ENCODE data around the gene SPATA31C2.
"Not testable (repeated sequence)": the region's sequence is repeated elsewhere in the genome, so short reads cannot be mapped to it uniquely, and the experiment has no call there.

SPATA31C2 gene

GRCh38 chr9:88138375-88138774, at the start of gene SPATA31C2:
TSS of gene SPATA31C2 (minus strand) at chr9:88138475. CDS start at chr9:88138446, 29 bp downstream.
- H3K4me3 ChIP-seq (replicated peaks; ENCODE audit: low read depth, low read length); H3K27me3 ChIP-seq (replicated peaks; ENCODE audit: control insufficient read depth, insufficient read depth, low read length); H3K36me3 ChIP-seq (ENCODE audit: control insufficient read depth, insufficient read depth, low read length); DNase-seq (ENCODE audit: extremely low read depth, insufficient read length): not testable (repeated sequence)

GRCh38 chr9:88187631-88188030, 49.4 kb upstream of the SPATA31C2 start:
- no peaks in the 10 kb centered on the region for H3K27me3 ChIP-seq (replicated peaks; ENCODE audit: control insufficient read depth, insufficient read depth, low read length)
- H3K4me3 ChIP-seq (replicated peaks; ENCODE audit: low read depth, low read length) = no peak overlapping the region
- H3K36me3 ChIP-seq (ENCODE audit: control insufficient read depth, insufficient read depth, low read length) = no peaks in the 10 kb centered on the region
- DNase-seq (ENCODE audit: extremely low read depth, insufficient read length) = no peak
- TF ChIP-seq CTCF (IDR thresholded peaks at IDR 0.05; ENCODE audit: insufficient read depth, low read length, poor library complexity, severe bottlenecking) = no peak

GRCh38 chr9:88186495-88187110, 48.3 kb upstream of the SPATA31C2 start:
- no peaks in the 10 kb centered on the region for H3K36me3 ChIP-seq (ENCODE audit: control insufficient read depth, insufficient read depth, low read length)
- DNase-seq (ENCODE audit: extremely low read depth, insufficient read length) = no peak
- H3K4me3 ChIP-seq (replicated peaks; ENCODE audit: low read depth, low read length) = no peak overlapping the region
- no peak for TF ChIP-seq CTCF (IDR thresholded peaks at IDR 0.05; ENCODE audit: insufficient read depth, low read length, poor library complexity, severe bottlenecking)
- H3K27me3 ChIP-seq (replicated peaks; ENCODE audit: control insufficient read depth, insufficient read depth, low read length) = no peaks in the 10 kb centered on the region

- TF ChIP-seq CTCF (IDR thresholded peaks at IDR 0.05; ENCODE audit: insufficient read depth, low read length, poor library complexity, severe bottlenecking) = no peak
- H3K36me3 ChIP-seq (ENCODE audit: control insufficient read depth, insufficient read depth, low read length) = no peaks in the 10 kb centered on the region
- no peaks in the 10 kb centered on the region for H3K27me3 ChIP-seq (replicated peaks; ENCODE audit: control insufficient read depth, insufficient read depth, low read length)
- no peak for DNase-seq (ENCODE audit: extremely low read depth, insufficient read length)
- H3K4me3 ChIP-seq (replicated peaks; ENCODE audit: low read depth, low read length) = no peak overlapping the region
Observed at GRCh38 chr9:88184976-88185375, 46.7 kb upstream of the SPATA31C2 start.

GRCh38 chr9:88183798-88184495, 45.7 kb upstream of the SPATA31C2 start:
- TF ChIP-seq CTCF (IDR thresholded peaks at IDR 0.05; ENCODE audit: insufficient read depth, low read length, poor library complexity, severe bottlenecking) = no peak
- Histone ChIP-seq H3K36me3 (ENCODE audit: control insufficient read depth, insufficient read depth, low read length) (no peaks in the 10 kb centered on the region), H3K4me3 (replicated peaks; ENCODE audit: low read depth, low read length) (no peak overlapping the region), H3K27me3 (replicated peaks; ENCODE audit: control insufficient read depth, insufficient read depth, low read length) (no peaks in the 10 kb centered on the region)
- no peak for DNase-seq (ENCODE audit: extremely low read depth, insufficient read length)

GRCh38 chr9:88182501-88182900, 44.2 kb upstream of the SPATA31C2 start:
- H3K27me3 ChIP-seq (replicated peaks; ENCODE audit: control insufficient read depth, insufficient read depth, low read length) = no peaks in the 10 kb centered on the region
- TF ChIP-seq CTCF (IDR thresholded peaks at IDR 0.05; ENCODE audit: insufficient read depth, low read length, poor library complexity, severe bottlenecking) = no peak
- no peak for DNase-seq (ENCODE audit: extremely low read depth, insufficient read length)
- H3K4me3 ChIP-seq (replicated peaks; ENCODE audit: low read depth, low read length) = no peak overlapping the region
- H3K36me3 ChIP-seq (ENCODE audit: control insufficient read depth, insufficient read depth, low read length) = no peaks in the 10 kb centered on the region

All from GM06990 (cell line).